H54 (cell line): Measurements from ENCODE around the gene FCF1.

ENCODE experiments used
- DNase-seq: peaks from one replicate; pipeline ENCODE4 v3.0.0; 2011; ENCODE audit warnings: low spot score, mixed read lengths; ENCODE audit not compliant: insufficient read length
- FAIRE-seq: peaks from 3 replicates; lab custom pipeline; 2011; peaks lifted over from hg19 to GRCh38; lab: Jason Lieb, UNC
- POLR2A ChIP-seq: IDR thresholded peaks from 2 replicates; pipeline ENCODE4 v1.6.1; 2011; ENCODE audit warnings: low read depth, mild to moderate bottlenecking, low read length

FCF1 gene

GRCh38 chr14:74712499-74713394 is at the start of gene FCF1, which contains the start of gene AREL1:
FCF1 (plus strand) TSS chr14:74713144; CDS start chr14:74713198, 54 bp downstream.
AREL1 (minus strand) TSS chr14:74713080; CDS start chr14:74685615, 27,465 bp downstream.
- FAIRE-seq, result peak; percentile 95
- peak; percentile 39; the same call in 1 of the 2 replicates for TF ChIP-seq POLR2A
- peak; percentile 56 for DNase-seq

- FAIRE-seq (no peak), DNase-seq (no peak)
- no peak for TF ChIP-seq POLR2A
Measured at GRCh38 chr14:74663884-74664283, 49.1 kb upstream of the FCF1 start.

GRCh38 chr14:74664717-74665116 is 48.2 kb upstream of the FCF1 start:
- TF ChIP-seq POLR2A, result no peak
- DNase-seq (no peak), FAIRE-seq (no peak)

- FAIRE-seq (no peak), DNase-seq (no peak)
- no peak for TF ChIP-seq POLR2A
Measured at GRCh38 chr14:74667758-74668157, 45.2 kb upstream of the FCF1 start.

- TF ChIP-seq POLR2A, result no peak
- FAIRE-seq (no peak), DNase-seq (no peak)
Measured at GRCh38 chr14:74669256-74669655, 43.7 kb upstream of the FCF1 start.

GRCh38 chr14:74669846-74670245 is 43.1 kb upstream of the FCF1 start:
- FAIRE-seq, result no peak
- DNase-seq, result no peak
- no peak for TF ChIP-seq POLR2A

GRCh38 chr14:74670726-74671411 is 42.1 kb upstream of the FCF1 start:
- FAIRE-seq (peak; percentile 95), DNase-seq (no peak)
- no peak for TF ChIP-seq POLR2A

- no peak for TF ChIP-seq POLR2A
- FAIRE-seq (peak; percentile 97), DNase-seq (no peak)
Measured at GRCh38 chr14:74671789-74672188, 41.2 kb upstream of the FCF1 start.

- FAIRE-seq (no peak), DNase-seq (no peak)
- no peak for TF ChIP-seq POLR2A
Measured at GRCh38 chr14:74673768-74674167, 39.2 kb upstream of the FCF1 start.

- DNase-seq (no peak), FAIRE-seq (no peak)
- no peak for TF ChIP-seq POLR2A
Measured at GRCh38 chr14:74675219-74675618, 37.7 kb upstream of the FCF1 start.

GRCh38 chr14:74682169-74682952 is 30.6 kb upstream of the FCF1 start:
- no peak for TF ChIP-seq POLR2A
- FAIRE-seq (no peak), DNase-seq (no peak)

GRCh38 chr14:74683406-74683805 is 29.5 kb upstream of the FCF1 start:
- no peak for TF ChIP-seq POLR2A
- FAIRE-seq (no peak), DNase-seq (no peak)

GRCh38 chr14:74684434-74684833 is 28.5 kb upstream of the FCF1 start:
- no peak for FAIRE-seq
- no peak for TF ChIP-seq POLR2A
- DNase-seq, result no peak
